ENCODE results near the gene CBX5. TPM values are rescaled to one million over a fixed set of nuclear protein-coding genes. Genes with fewer than 3 reads are reported as not detected.

The CBX5 gene
- total RNA-seq, 4 donors from 2014 or later, result 13.2 to 26.4 (median 20.4) TPM

DNA sequence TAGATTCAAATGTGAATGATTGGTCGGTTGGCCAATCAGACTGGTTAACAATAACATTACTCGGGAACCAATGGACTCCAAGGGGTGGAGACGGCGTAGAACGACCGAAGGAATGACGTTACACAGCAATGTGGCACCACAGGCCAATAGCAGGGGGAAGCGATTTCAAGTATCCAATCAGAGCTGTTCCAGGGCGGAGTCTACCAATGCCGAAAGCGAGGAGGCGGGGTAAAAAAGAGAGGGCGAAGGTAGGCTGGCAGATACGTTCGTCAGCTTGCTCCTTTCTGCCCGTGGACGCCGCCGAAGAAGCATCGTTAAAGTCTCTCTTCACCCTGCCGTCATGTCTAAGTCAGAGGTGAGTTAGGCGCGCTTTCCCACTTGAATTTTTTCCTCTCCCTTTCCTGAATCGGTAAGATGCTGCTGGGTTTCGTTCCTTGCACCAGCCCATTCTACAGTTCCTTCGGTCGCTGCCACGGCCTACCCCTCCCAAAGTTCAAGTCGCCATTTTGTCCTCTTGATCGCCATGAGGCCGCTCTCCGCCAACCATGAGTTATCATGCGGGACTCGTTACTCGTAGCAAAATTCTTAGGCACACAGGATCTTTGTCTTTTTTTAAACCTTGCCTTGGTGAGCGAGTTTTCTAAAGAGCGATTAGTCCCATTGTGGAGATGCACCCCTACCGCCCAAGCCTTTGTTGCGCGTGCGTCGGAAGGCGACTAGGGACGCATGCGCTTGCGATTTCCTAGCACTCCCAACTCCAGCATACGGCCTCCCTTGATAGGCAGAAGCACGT lies 742 bp upstream of the CBX5 start, which contains the start of gene HNRNPA1:
Gene HNRNPA1, plus strand, starts transcription at position 259 of the 793 bp plus-strand sequence. Its CDS starts 82 bp downstream, at position 341.
- WGBS, 2 donors, result 0% methylated on average over 48 of the region's 48 CpGs
- TF ChIP-seq, protein P1, sequence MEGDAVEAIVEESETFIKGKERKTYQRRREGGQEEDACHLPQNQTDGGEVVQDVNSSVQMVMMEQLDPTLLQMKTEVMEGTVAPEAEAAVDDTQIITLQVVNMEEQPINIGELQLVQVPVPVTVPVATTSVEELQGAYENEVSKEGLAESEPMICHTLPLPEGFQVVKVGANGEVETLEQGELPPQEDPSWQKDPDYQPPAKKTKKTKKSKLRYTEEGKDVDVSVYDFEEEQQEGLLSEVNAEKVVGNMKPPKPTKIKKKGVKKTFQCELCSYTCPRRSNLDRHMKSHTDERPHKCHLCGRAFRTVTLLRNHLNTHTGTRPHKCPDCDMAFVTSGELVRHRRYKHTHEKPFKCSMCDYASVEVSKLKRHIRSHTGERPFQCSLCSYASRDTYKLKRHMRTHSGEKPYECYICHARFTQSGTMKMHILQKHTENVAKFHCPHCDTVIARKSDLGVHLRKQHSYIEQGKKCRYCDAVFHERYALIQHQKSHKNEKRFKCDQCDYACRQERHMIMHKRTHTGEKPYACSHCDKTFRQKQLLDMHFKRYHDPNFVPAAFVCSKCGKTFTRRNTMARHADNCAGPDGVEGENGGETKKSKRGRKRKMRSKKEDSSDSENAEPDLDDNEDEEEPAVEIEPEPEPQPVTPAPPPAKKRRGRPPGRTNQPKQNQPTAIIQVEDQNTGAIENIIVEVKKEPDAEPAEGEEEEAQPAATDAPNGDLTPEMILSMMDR (IDR thresholded peaks at IDR 0.05), result no peak
- peak in 1 of 2 donors; percentile 99 for TF ChIP-seq POLR2A (IDR thresholded peaks at IDR 0.05)
- DNase-seq (ENCODE audit: low spot score in 2 of 2), result peak; percentile 99
- intact Hi-C loops (cut with DNase I; ENCODE audit: low total_unique reads), result no loop called here
- H3K4me3 ChIP-seq (ENCODE audit: low read depth, poor library complexity, severe bottlenecking), result peak within 1 kb of the TSS; percentile 78

DNA sequence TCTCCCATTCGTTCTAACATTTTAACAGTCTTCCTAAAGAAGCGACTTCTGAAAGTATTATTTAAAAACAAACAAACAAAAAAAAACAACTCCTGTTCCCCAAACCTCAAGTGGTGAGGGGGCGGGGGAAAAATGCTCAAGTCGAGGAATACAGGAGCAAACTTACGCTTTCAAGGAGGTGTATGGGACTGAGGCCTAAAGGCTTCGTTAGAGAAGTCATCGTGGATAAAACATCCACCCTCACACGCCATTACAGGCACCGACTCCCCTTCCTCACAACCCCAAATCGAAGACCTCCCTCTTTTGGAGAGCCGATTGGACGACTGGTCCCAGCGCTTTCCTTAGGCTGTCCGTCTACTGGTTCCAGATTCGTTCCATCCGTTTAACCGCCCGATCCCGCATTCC lies 693 bp downstream of the CBX5 start:
- TF ChIP-seq, protein P1 (IDR thresholded peaks at IDR 0.05), result no peak
- TF ChIP-seq POLR2A (IDR thresholded peaks at IDR 0.05), result no peak
- 1% methylated on average over 17 to 19 of the region's 19 CpGs for WGBS, 2 donors
- DNase-seq (ENCODE audit: low spot score in 2 of 2), result no peak
- intact Hi-C loops (cut with DNase I; ENCODE audit: low total_unique reads), result no loop called here
- H3K4me3 ChIP-seq (ENCODE audit: low read depth, poor library complexity, severe bottlenecking), result peak overlapping the region; percentile 32

DNA sequence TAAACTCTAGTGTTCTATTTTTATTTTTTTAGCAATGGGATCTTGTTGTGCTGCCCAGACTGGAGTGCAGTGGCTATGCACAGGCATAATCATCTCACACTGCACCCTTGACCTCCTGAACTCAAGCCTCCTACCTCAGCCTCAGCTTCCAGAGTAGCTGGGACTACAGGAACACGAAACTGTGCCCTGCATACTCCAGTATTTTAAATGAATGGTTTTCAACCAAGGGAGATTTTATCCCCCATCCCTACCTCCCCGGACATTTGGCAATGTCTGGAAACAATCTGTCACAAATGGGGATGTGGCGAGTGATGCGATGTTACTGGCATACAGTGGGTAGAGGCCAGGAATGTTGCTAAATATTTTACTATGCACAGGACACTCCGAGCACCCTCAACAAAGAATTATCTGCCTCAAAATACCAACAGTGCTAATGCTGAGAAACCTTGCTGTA lies 2.1 kb downstream of the CBX5 start:
- WGBS, 2 donors, result 25 to 28% methylated on average over 5 of the region's 5 CpGs
- no peak for DNase-seq (ENCODE audit: low spot score in 2 of 2)
- H3K4me3 ChIP-seq (ENCODE audit: low read depth, poor library complexity, severe bottlenecking), result no peak overlapping the region

GRCh38 chr12:54276368-54276767 lies 3.6 kb downstream of the CBX5 start:
- DNase-seq (ENCODE audit: low spot score in 2 of 2), result no peak
- intact Hi-C loops (cut with DNase I; ENCODE audit: low total_unique reads), result no loop called here
- H3K4me3 ChIP-seq (ENCODE audit: low read depth, poor library complexity, severe bottlenecking), result no peak overlapping the region
- WGBS, 2 donors, result 90 to 91% methylated on average over 3 of the region's 3 CpGs
- TF ChIP-seq, protein P1 (IDR thresholded peaks at IDR 0.05), result no peak
- TF ChIP-seq POLR2A (IDR thresholded peaks at IDR 0.05), result no peak

More for the DNA sequence above, 2.1 kb downstream of the CBX5 start:
- intact Hi-C loops (cut with DNase I; ENCODE audit: low total_unique reads), result no loop called here
- no peak for TF ChIP-seq POLR2A (IDR thresholded peaks at IDR 0.05)
- TF ChIP-seq, protein P1 (IDR thresholded peaks at IDR 0.05), result no peak

- no peak for TF ChIP-seq POLR2A (IDR thresholded peaks at IDR 0.05)
- TF ChIP-seq, protein P1 (IDR thresholded peaks at IDR 0.05), result no peak
- 63 to 84% methylated on average over 2 of the region's 2 CpGs for WGBS, 2 donors
- no peak for DNase-seq (ENCODE audit: low spot score in 2 of 2)
- no peak overlapping the region for H3K4me3 ChIP-seq (ENCODE audit: low read depth, poor library complexity, severe bottlenecking)
- intact Hi-C loops (cut with DNase I; ENCODE audit: low total_unique reads), result no loop called here
Observed at GRCh38 chr12:54273981-54274380, 5.9 kb downstream of the CBX5 start.

All from lower leg skin (tissue), 4 donors.